Measurements from ENCODE around the gene SLC39A3. TPM values are rescaled to one million over a fixed set of nuclear protein-coding genes. Genes with fewer than 3 reads are reported as not detected.

SLC39A3 gene
- total and polyA plus RNA-seq, 2 experiments from 2014 or later: 36.1 to 44.3 TPM

- H3K4me3 ChIP-seq: no peak overlapping the region
- no peaks in the 10 kb centered on the region for H3K4me1 ChIP-seq (ENCODE audit: insufficient read depth)
- H3K27ac ChIP-seq: no peak overlapping the region
- 86% methylated on average over 17 of the region's 17 CpGs for WGBS (ENCODE audit: low lambda C conversion rate, missing lambda C conversion rate)
- no peak overlapping the region for H3K4me2 ChIP-seq
- H3K9me3 ChIP-seq (ENCODE audit: low read depth): no peaks in the 10 kb centered on the region
- no peaks in the 10 kb centered on the region for H3K27me3 ChIP-seq
- no peaks in the 10 kb centered on the region for H3K79me2 ChIP-seq
- H3K9me2 ChIP-seq (replicated peaks; ENCODE audit: insufficient read depth): no peaks in the 10 kb centered on the region
- no peak for DNase-seq (ENCODE audit: low spot score)
- no peaks in the 10 kb centered on the region for H4K20me1 ChIP-seq (ENCODE audit: insufficient read depth, poor library complexity, severe bottlenecking)
- no peak overlapping the region for H2AFZ ChIP-seq
- no peaks in the 10 kb centered on the region for H3K36me3 ChIP-seq (replicated peaks; ENCODE audit: insufficient read depth, low read depth)
- no peak for TF ChIP-seq EZH2 (IDR thresholded peaks at IDR 0.05; ENCODE audit: borderline replicate concordance)
Measured at GRCh38 chr19:2750808-2751437, 11.1 kb upstream of the SLC39A3 start.

GRCh38 chr19:2747349-2747748 lies 7.5 kb upstream of the SLC39A3 start:
- Histone ChIP-seq H3K4me3 (no peak overlapping the region), H4K20me1 (ENCODE audit: insufficient read depth, poor library complexity, severe bottlenecking) (no peaks in the 10 kb centered on the region), H3K9me2 (replicated peaks; ENCODE audit: insufficient read depth) (no peaks in the 10 kb centered on the region), H2AFZ (no peak overlapping the region), H3K4me1 (ENCODE audit: insufficient read depth) (no peaks in the 10 kb centered on the region), H3K27me3 (no peaks in the 10 kb centered on the region), H3K36me3 (replicated peaks; ENCODE audit: insufficient read depth, low read depth) (no peaks in the 10 kb centered on the region), H3K4me2 (no peak overlapping the region), H3K79me2 (no peaks in the 10 kb centered on the region), H3K27ac (no peak overlapping the region), H3K9me3 (ENCODE audit: low read depth) (no peaks in the 10 kb centered on the region)
- WGBS (ENCODE audit: low lambda C conversion rate, missing lambda C conversion rate): 90% methylated on average over 7 of the region's 7 CpGs
- DNase-seq (ENCODE audit: low spot score): no peak
- no peak for TF ChIP-seq CTCF (IDR thresholded peaks at IDR 0.05; ENCODE audit: poor library complexity)
- TF ChIP-seq EZH2 (IDR thresholded peaks at IDR 0.05; ENCODE audit: borderline replicate concordance): no peak
- no peak for TF ChIP-seq EZH2phosphoT487 (IDR thresholded peaks at IDR 0.05; ENCODE audit: low read depth, severe bottlenecking, unreplicated experiment)

GRCh38 chr19:2744113-2744512 lies 4.3 kb upstream of the SLC39A3 start:
- H3K79me2 ChIP-seq: peaks cover 4% of the 10 kb centered on the region
- no peak overlapping the region for H2AFZ ChIP-seq
- no peak for TF ChIP-seq EZH2phosphoT487 (IDR thresholded peaks at IDR 0.05; ENCODE audit: low read depth, severe bottlenecking, unreplicated experiment)
- no peak for TF ChIP-seq CTCF (IDR thresholded peaks at IDR 0.05; ENCODE audit: poor library complexity)
- no peak for TF ChIP-seq EZH2 (IDR thresholded peaks at IDR 0.05; ENCODE audit: borderline replicate concordance)
- no peak overlapping the region for H3K4me2 ChIP-seq
- no peaks in the 10 kb centered on the region for H3K9me2 ChIP-seq (replicated peaks; ENCODE audit: insufficient read depth)
- DNase-seq (ENCODE audit: low spot score): no peak
- H3K4me3 ChIP-seq: no peak overlapping the region
- H3K27me3 ChIP-seq: no peaks in the 10 kb centered on the region
- WGBS (ENCODE audit: low lambda C conversion rate, missing lambda C conversion rate): 39% methylated on average over 4 of the region's 4 CpGs
- H3K9me3 ChIP-seq (ENCODE audit: low read depth): no peaks in the 10 kb centered on the region
- H4K20me1 ChIP-seq (ENCODE audit: insufficient read depth, poor library complexity, severe bottlenecking): no peaks in the 10 kb centered on the region
- H3K27ac ChIP-seq: no peak overlapping the region
- H3K36me3 ChIP-seq (replicated peaks; ENCODE audit: insufficient read depth, low read depth): no peaks in the 10 kb centered on the region
- H3K4me1 ChIP-seq (ENCODE audit: insufficient read depth): no peaks in the 10 kb centered on the region

- no peaks in the 10 kb centered on the region for H3K27me3 ChIP-seq
- TF ChIP-seq CTCF (IDR thresholded peaks at IDR 0.05; ENCODE audit: poor library complexity) (no peak), EZH2 (IDR thresholded peaks at IDR 0.05; ENCODE audit: borderline replicate concordance) (no peak), EZH2phosphoT487 (IDR thresholded peaks at IDR 0.05; ENCODE audit: low read depth, severe bottlenecking, unreplicated experiment) (no peak)
- no peak overlapping the region for H2AFZ ChIP-seq
- H4K20me1 ChIP-seq (ENCODE audit: insufficient read depth, poor library complexity, severe bottlenecking): no peaks in the 10 kb centered on the region
- H3K9me2 ChIP-seq (replicated peaks; ENCODE audit: insufficient read depth): no peaks in the 10 kb centered on the region
- H3K9me3 ChIP-seq (ENCODE audit: low read depth): no peaks in the 10 kb centered on the region
- no peak overlapping the region for H3K4me3 ChIP-seq
- peaks cover 4% of the 10 kb centered on the region for H3K79me2 ChIP-seq
- no peak overlapping the region for H3K27ac ChIP-seq
- no peak overlapping the region for H3K4me2 ChIP-seq
- H3K36me3 ChIP-seq (replicated peaks; ENCODE audit: insufficient read depth, low read depth): no peaks in the 10 kb centered on the region
- DNase-seq (ENCODE audit: low spot score): no peak
- H3K4me1 ChIP-seq (ENCODE audit: insufficient read depth): no peaks in the 10 kb centered on the region
- WGBS (ENCODE audit: low lambda C conversion rate, missing lambda C conversion rate): 76% methylated on average over 8 of the region's 8 CpGs
Measured at GRCh38 chr19:2743099-2743498, 3.3 kb upstream of the SLC39A3 start.
